ENCODE data around the gene NUP153. TPM values are rescaled to one million over a fixed set of nuclear protein-coding genes. Genes with fewer than 3 reads are reported as not detected.

The NUP153 gene
- total RNA-seq, 1 donor from 2014 or later: 39.0 TPM

GRCh38 chr6:17653198-17653882 lies 53.4 kb downstream of the NUP153 start:
- Mint-ChIP-seq H3K9me3 (ENCODE audit: unreplicated experiment) (no peaks in the 10 kb centered on the region), H3K27me3 (ENCODE audit: unreplicated experiment) (no peaks in the 10 kb centered on the region), H3K4me3 (ENCODE audit: unreplicated experiment) (no peak overlapping the region), H3K4me1 (ENCODE audit: unreplicated experiment) (peaks cover 2% of the 10 kb centered on the region), H3K27ac (ENCODE audit: unreplicated experiment) (no peak overlapping the region), H3K36me3 (ENCODE audit: low read depth, unreplicated experiment) (peaks cover 11% of the 10 kb centered on the region)
- DNase-seq (ENCODE audit: low spot score): no peak
- no peak for TF ChIP-seq CTCF (IDR thresholded peaks at IDR 0.05; ENCODE audit: unreplicated experiment)

GRCh38 chr6:17650656-17651309 lies 55.9 kb downstream of the NUP153 start:
- TF ChIP-seq CTCF (IDR thresholded peaks at IDR 0.05; ENCODE audit: unreplicated experiment): no peak
- DNase-seq (ENCODE audit: low spot score): no peak
- H3K27ac Mint-ChIP-seq (ENCODE audit: unreplicated experiment): no peak overlapping the region
- H3K36me3 Mint-ChIP-seq (ENCODE audit: low read depth, unreplicated experiment): peaks cover 23% of the 10 kb centered on the region
- H3K27me3 Mint-ChIP-seq (ENCODE audit: unreplicated experiment): no peaks in the 10 kb centered on the region
- peaks cover 2% of the 10 kb centered on the region for H3K4me1 Mint-ChIP-seq (ENCODE audit: unreplicated experiment)
- H3K9me3 Mint-ChIP-seq (ENCODE audit: unreplicated experiment): no peaks in the 10 kb centered on the region
- H3K4me3 Mint-ChIP-seq (ENCODE audit: unreplicated experiment): no peak overlapping the region

GRCh38 chr6:17648745-17649144 lies 58.0 kb downstream of the NUP153 start:
- H3K27ac Mint-ChIP-seq (ENCODE audit: unreplicated experiment): no peak overlapping the region
- no peaks in the 10 kb centered on the region for H3K27me3 Mint-ChIP-seq (ENCODE audit: unreplicated experiment)
- peaks cover 2% of the 10 kb centered on the region for H3K4me1 Mint-ChIP-seq (ENCODE audit: unreplicated experiment)
- TF ChIP-seq CTCF (IDR thresholded peaks at IDR 0.05; ENCODE audit: unreplicated experiment): no peak
- no peaks in the 10 kb centered on the region for H3K9me3 Mint-ChIP-seq (ENCODE audit: unreplicated experiment)
- no peak overlapping the region for H3K4me3 Mint-ChIP-seq (ENCODE audit: unreplicated experiment)
- H3K36me3 Mint-ChIP-seq (ENCODE audit: low read depth, unreplicated experiment): peaks cover 28% of the 10 kb centered on the region
- DNase-seq (ENCODE audit: low spot score): no peak

GRCh38 chr6:17640477-17640917 lies 66.2 kb downstream of the NUP153 start:
- Mint-ChIP-seq H3K27me3 (ENCODE audit: unreplicated experiment) (no peaks in the 10 kb centered on the region), H3K36me3 (ENCODE audit: low read depth, unreplicated experiment) (peaks cover 33% of the 10 kb centered on the region), H3K9me3 (ENCODE audit: unreplicated experiment) (no peaks in the 10 kb centered on the region), H3K4me1 (ENCODE audit: unreplicated experiment) (no peaks in the 10 kb centered on the region), H3K4me3 (ENCODE audit: unreplicated experiment) (no peak overlapping the region), H3K27ac (ENCODE audit: unreplicated experiment) (peak overlapping the region; percentile 61)
- DNase-seq (ENCODE audit: low spot score): no peak
- TF ChIP-seq CTCF (IDR thresholded peaks at IDR 0.05; ENCODE audit: unreplicated experiment): no peak

- DNase-seq (ENCODE audit: low spot score): no peak
- no peak overlapping the region for H3K27ac Mint-ChIP-seq (ENCODE audit: unreplicated experiment)
- no peak for TF ChIP-seq CTCF (IDR thresholded peaks at IDR 0.05; ENCODE audit: unreplicated experiment)
- peaks cover 3% of the 10 kb centered on the region for H3K27me3 Mint-ChIP-seq (ENCODE audit: unreplicated experiment)
- peaks cover 34% of the 10 kb centered on the region for H3K36me3 Mint-ChIP-seq (ENCODE audit: low read depth, unreplicated experiment)
- H3K9me3 Mint-ChIP-seq (ENCODE audit: unreplicated experiment): no peaks in the 10 kb centered on the region
- peaks cover 9% of the 10 kb centered on the region for H3K4me1 Mint-ChIP-seq (ENCODE audit: unreplicated experiment)
- H3K4me3 Mint-ChIP-seq (ENCODE audit: unreplicated experiment): no peak overlapping the region
These were observed 68.5 kb downstream of the NUP153 start for GRCh38 chr6:17638212-17638715.

All from endothelial cell (in vitro differentiated cells).